Stimulated activated CD4-positive, alpha-beta T cell treated with anti-CD3 and anti-CD28 coated beads, Interleukin-15, amount 100 ng/mL, for 1 hour (primary cell): ENCODE data around the gene RNASE7.
A peak's percentile ranks its signal among the peaks of the same experiment; 100 is the strongest.
"Not testable (repeated sequence)": the region's sequence is repeated elsewhere in the genome, so short reads cannot be mapped to it uniquely, and the experiment has no call there.

Experiments
- DNase-seq, 2 donors: peaks; one replicate each; pipeline ENCODE4 v3.0.0-alpha.2; 2020; ENCODE audit warnings: low read depth in 1 of 2, low spot score in 1 of 2

RNASE7 gene

DNA sequence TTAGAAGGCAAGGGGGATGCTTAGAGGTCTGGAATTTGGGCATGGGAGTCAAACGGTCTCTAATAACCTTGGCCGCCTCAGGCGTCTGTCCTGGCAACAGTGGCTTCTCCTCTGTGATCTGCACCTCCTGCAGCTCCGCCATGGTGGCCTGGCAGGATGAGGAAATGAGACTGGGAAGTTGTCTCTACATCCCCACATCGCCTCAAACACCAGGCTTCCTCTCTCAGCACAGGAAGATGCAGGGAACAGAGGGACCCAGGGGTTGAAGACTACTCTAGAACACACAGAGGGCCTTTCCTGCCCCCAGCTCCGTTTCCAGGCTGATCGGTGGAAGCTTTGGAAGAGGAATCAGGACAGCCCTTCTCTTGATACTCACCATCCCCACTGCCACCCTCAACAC is 19.0 kb upstream of the RNASE7 start:
- no peak for DNase-seq

GRCh38 chr14:21023817-21024584 is 18.2 kb upstream of the RNASE7 start:
- no peak for DNase-seq

DNA sequence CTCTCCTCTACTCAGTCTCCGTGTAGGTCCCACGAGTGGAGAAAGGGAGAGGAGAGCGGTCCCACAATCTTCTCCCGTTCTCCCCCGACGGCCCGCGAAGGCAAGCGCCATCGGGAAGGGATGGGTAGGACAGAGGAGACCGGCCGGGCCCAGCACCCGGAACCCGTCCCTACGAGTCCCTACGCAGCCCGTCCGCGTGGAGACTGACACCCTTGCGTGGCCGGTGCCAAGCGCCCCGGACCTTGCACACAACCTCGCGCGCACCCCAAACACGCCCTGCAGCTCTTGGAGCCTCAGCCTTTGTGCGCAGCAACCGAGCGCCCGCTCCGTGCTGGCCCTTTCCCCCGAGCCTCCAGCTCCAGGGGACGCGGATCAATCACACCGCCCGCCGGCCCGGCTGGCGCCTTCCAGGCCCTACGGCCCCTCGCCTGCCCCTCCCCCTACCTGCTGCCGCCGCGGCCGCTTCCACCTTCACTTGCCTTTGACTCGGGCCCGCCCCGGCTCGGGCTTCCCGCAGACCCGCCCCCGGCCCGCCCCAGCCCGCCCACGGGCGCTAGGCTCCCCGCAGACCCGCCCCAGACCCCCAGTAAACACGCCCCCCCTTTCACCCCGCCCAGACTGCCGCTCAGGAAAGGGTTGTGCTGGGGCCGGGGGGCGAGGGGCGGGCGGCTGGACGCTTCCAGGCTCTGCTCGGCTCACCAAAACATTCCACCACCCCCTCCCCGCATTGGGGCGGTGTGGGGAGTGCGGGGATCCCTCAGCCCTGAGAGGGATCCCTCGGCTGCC is 17.4 kb upstream of the RNASE7 start, which contains the start of gene NDRG2:
NDRG2 (minus strand) TSS at position 477 of the 786 bp plus-strand sequence. CDS start 1,746 bp downstream, outside the sequence.
- peak; percentile 53 to 57 for DNase-seq

DNA sequence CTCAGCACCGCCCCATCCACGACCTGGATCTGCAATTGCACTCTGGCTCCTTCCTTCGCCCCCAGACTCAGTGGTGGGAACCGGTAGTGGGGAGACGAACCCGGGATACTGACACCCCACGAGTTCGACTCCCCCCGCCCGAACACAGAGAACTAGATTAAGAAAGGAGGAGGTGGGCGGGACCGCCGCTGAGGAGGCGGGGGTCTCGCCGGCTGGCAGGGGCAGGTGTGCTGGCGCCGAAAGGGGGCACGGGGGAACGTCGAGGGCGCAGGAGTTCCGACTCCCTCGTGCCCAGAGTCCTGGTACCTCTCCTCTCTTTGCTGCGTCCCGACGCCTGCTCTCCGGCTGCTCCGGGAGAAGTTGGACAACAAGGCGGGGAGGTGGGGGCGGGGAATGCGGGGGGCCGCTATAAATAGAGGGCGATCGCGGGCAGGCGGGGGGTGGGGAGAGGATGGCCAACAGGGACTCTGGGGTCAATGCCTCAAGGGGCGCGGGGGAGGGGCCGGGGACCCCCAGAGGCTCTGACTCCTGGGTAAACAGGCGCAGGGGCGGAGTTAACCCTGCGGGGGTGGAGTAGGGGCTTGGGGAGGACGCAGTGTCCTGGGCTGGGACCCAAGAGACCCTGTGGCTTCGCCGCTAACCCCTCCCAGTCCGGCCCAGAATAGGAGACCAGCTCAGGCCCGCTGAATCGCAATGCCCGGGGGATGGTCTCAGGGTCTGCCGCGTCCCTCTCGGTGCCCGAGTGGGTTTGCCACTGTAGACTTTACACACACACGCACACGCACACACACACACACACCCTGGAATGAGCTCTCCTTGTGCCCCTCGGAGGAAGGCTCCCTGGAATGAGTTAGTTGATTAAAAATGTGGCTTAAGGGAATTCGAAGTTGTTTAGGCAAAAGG is 16.5 kb upstream of the RNASE7 start:
- no peak for DNase-seq

- no peak for DNase-seq
Measured at GRCh38 chr14:21026274-21026987, 15.7 kb upstream of the RNASE7 start.

DNA sequence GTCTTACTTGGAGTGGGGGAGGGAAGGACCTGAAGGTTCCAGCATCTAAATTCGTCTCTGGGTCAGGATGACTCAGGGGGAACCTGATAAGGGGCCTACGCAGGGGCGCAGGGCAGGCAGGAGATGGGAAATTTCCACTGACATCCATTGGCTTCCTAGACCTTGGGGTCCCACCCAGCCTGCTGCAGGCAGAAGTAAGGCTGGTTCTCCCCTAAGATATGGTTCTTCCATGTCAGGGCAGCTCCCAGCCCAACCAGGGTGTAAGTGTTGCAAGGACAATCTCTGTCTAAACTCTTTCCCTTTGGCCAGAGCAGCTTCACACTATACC is 15.2 kb upstream of the RNASE7 start:
- DNase-seq = no peak

GRCh38 chr14:21029917-21030316 is 12.2 kb upstream of the RNASE7 start, which contains the start of gene TPPP2:
Gene TPPP2 (plus strand): TSS chr14:21030217. CDS start chr14:21030582, 365 bp downstream.
- DNase-seq = no peak

DNA sequence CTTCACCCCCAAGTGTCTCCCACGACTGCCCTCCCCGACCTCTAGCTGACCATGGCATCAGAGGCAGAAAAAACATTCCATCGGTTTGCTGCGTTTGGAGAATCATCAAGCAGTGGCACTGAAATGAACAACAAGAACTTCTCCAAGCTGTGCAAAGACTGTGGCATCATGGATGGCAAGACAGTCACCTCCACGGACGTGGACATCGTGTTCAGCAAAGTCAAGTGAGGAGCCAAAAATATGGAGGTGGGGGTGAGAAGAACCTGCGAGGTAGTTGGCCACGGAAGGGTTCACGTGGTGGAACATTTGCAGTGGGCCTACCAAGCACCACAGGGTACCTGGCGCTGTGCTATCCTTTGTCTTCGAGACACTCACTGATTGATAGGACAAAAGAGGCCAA is 11.6 kb upstream of the RNASE7 start:
- no peak for DNase-seq

- no peak for DNase-seq
Measured at GRCh38 chr14:21032326-21033132, 9.6 kb upstream of the RNASE7 start.

DNA sequence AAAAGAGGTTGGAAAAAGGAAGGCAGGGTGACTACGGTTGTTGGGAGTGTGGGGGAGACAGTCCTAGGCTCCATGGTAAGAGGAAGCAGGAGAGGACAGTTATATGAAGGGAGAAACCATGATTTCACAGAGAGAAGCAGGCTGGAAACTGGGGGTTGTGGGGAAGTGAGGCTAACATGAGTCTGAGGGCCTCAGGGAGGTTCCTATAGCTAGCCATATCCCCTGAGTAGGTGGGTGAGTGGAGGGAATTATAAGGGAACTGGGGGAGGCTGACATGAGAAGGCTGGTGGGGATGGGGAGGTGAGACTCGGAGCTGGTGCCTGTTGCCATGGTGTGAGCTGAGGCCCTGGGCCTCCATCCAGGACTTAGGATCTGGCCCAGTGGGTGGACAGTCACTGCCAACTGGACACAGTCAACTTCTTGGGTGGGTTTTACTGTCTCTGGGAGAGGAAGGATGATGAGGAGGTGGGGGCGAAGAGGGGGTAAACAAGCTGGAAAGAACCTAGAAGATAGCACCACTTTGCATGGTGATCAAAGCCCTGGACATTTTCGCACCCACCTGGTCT is 8.9 kb upstream of the RNASE7 start:
- DNase-seq = no peak

DNA sequence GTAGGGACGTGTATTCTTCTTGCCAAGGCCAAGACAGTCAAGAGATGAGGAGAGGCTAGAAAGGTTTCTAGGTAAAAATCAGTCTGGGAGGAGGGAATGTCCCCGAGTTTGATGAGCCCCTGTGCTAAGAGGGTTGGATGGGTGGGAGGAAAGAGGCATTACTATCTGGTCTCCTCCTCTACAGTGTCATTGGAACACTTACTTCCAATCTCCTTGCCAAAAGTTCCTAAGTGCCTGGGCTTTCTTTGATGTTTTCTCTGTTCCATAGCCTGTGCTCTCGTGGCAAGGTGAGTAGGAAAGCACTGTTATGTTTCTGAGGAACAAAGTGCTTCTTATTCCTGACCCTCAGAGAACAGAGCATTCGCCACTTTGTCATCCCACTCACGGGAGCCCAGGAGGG is 7.5 kb upstream of the RNASE7 start, which contains the start of gene RNASE13:
RNASE13 (minus strand) TSS at position 101 of the 400 bp plus-strand sequence. CDS start 519 bp downstream, outside the sequence.
- no peak for DNase-seq

DNA sequence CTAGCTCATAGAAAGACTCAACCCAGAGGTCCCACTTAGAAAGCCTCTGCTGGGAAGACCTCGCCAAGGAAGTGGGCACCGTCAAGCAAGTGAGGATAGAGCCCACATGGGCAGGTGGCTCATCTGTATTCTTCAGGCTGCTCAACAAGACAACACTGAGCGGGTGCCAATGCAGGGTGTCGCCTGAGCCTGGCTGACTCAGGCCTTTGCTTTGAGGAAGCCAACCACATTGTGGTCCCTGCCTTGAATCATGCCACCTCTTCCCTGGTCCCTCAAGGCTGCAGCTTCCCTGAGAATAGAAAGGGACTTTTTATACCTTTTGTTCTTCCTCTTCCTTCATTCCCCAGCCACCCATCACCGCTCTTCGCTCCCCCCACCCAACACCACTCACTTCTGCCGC is 5.4 kb upstream of the RNASE7 start:
- no peak for DNase-seq

DNA sequence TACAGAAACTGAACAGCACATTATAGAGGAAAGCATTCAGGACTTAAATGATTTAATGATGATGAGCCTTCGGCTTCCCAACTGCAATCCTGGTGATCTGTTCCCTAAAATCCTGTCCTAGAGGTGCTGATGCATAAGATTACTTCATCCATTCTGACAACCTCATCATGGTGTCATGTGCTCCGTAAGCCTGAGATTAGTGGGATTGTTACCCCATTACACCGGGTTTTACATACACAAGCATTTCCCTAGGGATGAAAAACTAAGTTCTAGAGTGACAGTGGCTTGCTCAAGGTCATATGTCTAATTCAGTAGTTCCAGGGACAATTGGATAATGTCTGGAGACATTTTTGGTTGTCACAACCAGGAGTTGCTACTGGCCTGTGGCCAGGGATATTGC is 5.0 kb upstream of the RNASE7 start:
- DNase-seq = no peak

DNA sequence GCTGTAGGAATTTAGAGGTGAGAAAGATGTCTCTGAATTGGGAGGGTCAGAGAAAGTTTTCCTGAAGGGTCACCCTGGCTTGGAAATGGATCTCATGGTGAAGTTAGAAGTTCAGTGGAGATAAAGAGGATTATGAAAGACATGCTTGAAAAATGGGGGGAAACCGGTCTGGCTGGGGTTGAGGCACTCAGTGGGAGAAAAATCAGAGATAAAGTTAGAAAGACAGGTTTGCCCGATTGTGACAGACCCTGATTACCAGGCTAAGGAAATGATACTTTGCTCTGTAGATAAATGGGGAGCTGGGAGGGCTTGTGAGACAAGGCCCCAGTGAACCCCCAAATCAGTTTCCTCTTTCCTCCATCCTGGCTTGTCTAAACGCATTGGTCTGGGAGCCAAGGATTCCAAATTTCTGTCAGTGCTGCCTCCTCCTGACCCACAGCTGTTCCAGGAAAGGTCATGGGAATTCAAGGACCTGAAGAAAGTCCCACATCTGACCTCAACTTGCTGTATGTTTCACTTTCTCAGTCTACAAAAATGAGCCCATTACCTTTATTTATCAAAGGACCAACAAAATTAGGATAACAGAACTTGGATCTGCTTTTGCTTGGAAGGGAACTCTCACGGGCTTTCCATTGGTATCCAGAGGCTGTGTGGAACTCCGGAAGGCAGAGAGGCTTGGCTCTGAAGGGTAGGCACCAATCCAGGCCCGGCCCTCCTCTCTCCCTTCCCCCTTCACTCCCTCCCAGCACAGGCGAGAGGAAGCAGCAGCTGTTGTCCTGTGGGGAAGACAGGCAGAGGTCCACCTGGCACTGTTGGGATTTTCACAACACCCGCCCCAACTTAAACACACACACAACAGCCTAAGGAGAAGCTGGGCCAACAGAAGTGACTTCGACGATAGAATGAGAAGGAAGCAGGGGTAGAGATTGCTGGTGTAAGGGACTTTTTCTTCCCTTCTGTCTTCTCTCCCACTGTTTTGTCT is 3.4 kb upstream of the RNASE7 start:
- DNase-seq = no peak

- no peak for DNase-seq
Measured at GRCh38 chr14:21039585-21040369, 2.4 kb upstream of the RNASE7 start.

DNA sequence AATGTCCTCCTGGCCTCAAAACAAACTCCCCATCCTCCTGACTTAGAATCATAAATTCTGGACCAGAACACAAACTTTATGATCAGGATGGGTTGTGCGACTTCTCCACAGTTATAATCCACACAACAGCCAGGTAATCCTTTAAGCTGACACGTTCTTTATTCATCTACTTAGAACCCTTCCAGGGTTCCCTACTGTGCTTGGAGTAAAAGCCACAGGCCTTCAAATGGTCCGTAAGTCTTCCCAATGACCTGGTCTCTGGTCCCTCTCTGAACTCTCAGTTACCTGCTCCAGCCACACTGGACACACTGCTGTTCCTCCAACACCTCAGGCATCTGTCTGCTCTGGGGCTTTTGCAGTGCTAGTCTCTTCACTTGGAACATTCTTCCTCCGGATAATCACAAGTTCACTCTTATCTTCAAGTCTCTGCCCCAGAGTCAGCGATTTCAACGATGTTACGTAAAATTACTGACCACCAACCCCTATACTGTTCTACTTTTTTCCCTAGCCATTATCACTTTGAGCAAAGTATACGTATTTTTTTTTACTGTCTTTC is 1.7 kb upstream of the RNASE7 start:
- no peak for DNase-seq

- not testable (repeated sequence) for DNase-seq
Measured at GRCh38 chr14:21040941-21041340, 1.2 kb upstream of the RNASE7 start.
